Activated CD8-positive, alpha-beta memory T cell treated with anti-CD3 and anti-CD28 coated beads for 48 hours (primary cell): ENCODE data around the gene CAV3.
"Not testable (repeated sequence)": the region's sequence is repeated elsewhere in the genome, so short reads cannot be mapped to it uniquely, and the experiment has no call there.

Experiments used
- DNase-seq, 3 experiments: peaks; one replicate each; pipeline ENCODE4 v3.0.0-alpha.2; 2020; ENCODE audit warnings: low read depth in 2 of 3, low spot score in 2 of 3

Gene CAV3

GRCh38 chr3:8733332-8734094 is at the start of gene CAV3:
Gene CAV3, plus strand, starts transcription at chr3:8733802. Its CDS starts 75 bp downstream, at chr3:8733877.
- DNase-seq = no peak

- DNase-seq = not testable (repeated sequence)
Observed at GRCh38 chr3:8684992-8685391, 48.6 kb upstream of the CAV3 start.

GRCh38 chr3:8691295-8691694 is 42.3 kb upstream of the CAV3 start:
- not testable (repeated sequence) for DNase-seq

- DNase-seq = no peak
Observed at GRCh38 chr3:8702560-8702959, 31.0 kb upstream of the CAV3 start.

- DNase-seq = no peak
Observed at GRCh38 chr3:8705575-8705974, 28.0 kb upstream of the CAV3 start.

- no peak for DNase-seq
Observed at GRCh38 chr3:8709287-8709686, 24.3 kb upstream of the CAV3 start.

- no peak for DNase-seq
Observed at GRCh38 chr3:8709801-8710507, 23.6 kb upstream of the CAV3 start.

- DNase-seq = no peak
Observed at GRCh38 chr3:8712045-8712907, 21.3 kb upstream of the CAV3 start.

GRCh38 chr3:8712908-8713255 is 20.7 kb upstream of the CAV3 start:
- DNase-seq = no peak

GRCh38 chr3:8713901-8714759 is 19.5 kb upstream of the CAV3 start:
- DNase-seq = no peak

- not testable (repeated sequence) for DNase-seq
Observed at GRCh38 chr3:8715757-8716156, 17.8 kb upstream of the CAV3 start.

- DNase-seq = no peak
Observed at GRCh38 chr3:8722808-8723207, 10.8 kb upstream of the CAV3 start.

- no peak for DNase-seq
Observed at GRCh38 chr3:8723612-8724011, 10.0 kb upstream of the CAV3 start.

GRCh38 chr3:8724108-8724752 is 9.4 kb upstream of the CAV3 start:
- DNase-seq = no peak

GRCh38 chr3:8727605-8728512 is 5.7 kb upstream of the CAV3 start:
- DNase-seq = no peak

GRCh38 chr3:8729479-8729878 is 4.1 kb upstream of the CAV3 start:
- no peak for DNase-seq

GRCh38 chr3:8730656-8731055 is 2.9 kb upstream of the CAV3 start:
- DNase-seq = no peak

GRCh38 chr3:8732413-8732812 is 1.2 kb upstream of the CAV3 start:
- DNase-seq = no peak

GRCh38 chr3:8734137-8734878 is 706 bp downstream of the CAV3 start:
- DNase-seq = no peak
